Parathyroid adenoma (tissue), 2 donors: ENCODE measurements around the gene MUC5AC.

Experiments
- H2AFZ ChIP-seq: fragments of 300-600 bp; sonication (generic); one replicate; pipeline ENCODE4 v1.7.0; 2017; ENCODE audit warnings: antibody characterized with exemption, mild to moderate bottlenecking
- H3K27ac ChIP-seq: fragments of 300-600 bp; sonication (generic); one replicate; pipeline ENCODE4 v1.7.0; 2017
- H3K27me3 ChIP-seq: fragments of 300-600 bp; sonication (generic); one replicate; pipeline ENCODE4 v1.7.0; 2017; ENCODE audit warnings: low read length; ENCODE audit not compliant: control insufficient read depth, insufficient read depth
- H3K36me3 ChIP-seq: fragments of 300-600 bp; sonication (generic); one replicate; pipeline ENCODE4 v1.7.0; 2017; ENCODE audit warnings: low read length; ENCODE audit not compliant: control insufficient read depth, insufficient read depth
- H3K4me1 ChIP-seq: fragments of 300-600 bp; sonication (generic); one replicate; pipeline ENCODE4 v1.7.0; 2017; ENCODE audit warnings: control low read depth
- H3K4me2 ChIP-seq: fragments of 300-600 bp; sonication (generic); one replicate; pipeline ENCODE4 v1.7.0; 2017; ENCODE audit warnings: low read length
- H3K4me3 ChIP-seq: fragments of 300-600 bp; sonication (generic); one replicate; pipeline ENCODE4 v1.7.0; 2017; ENCODE audit warnings: low read depth, low read length
- H3K79me2 ChIP-seq: fragments of 300-600 bp; sonication (generic); one replicate; pipeline ENCODE4 v1.7.0; 2017; ENCODE audit warnings: control low read depth
- H3K9ac ChIP-seq: fragments of 300-600 bp; sonication (generic); one replicate; pipeline ENCODE4 v1.7.0; 2017; ENCODE audit warnings: mild to moderate bottlenecking
- H3K9me3 ChIP-seq: fragments of 300-600 bp; sonication (generic); one replicate; pipeline ENCODE4 v1.7.0; 2017; ENCODE audit warnings: low read length; ENCODE audit not compliant: control insufficient read depth
- TF ChIP-seq, protein P1 (sequence below): fragments of 300-600 bp; sonication (generic); IDR thresholded peaks from one replicate; pipeline ENCODE4 v1.7.0; 2017; ENCODE audit warnings: antibody characterized with exemption, mild to moderate bottlenecking
- donor health status: primary hyperparathyroidism.

The MUC5AC gene

DNA sequence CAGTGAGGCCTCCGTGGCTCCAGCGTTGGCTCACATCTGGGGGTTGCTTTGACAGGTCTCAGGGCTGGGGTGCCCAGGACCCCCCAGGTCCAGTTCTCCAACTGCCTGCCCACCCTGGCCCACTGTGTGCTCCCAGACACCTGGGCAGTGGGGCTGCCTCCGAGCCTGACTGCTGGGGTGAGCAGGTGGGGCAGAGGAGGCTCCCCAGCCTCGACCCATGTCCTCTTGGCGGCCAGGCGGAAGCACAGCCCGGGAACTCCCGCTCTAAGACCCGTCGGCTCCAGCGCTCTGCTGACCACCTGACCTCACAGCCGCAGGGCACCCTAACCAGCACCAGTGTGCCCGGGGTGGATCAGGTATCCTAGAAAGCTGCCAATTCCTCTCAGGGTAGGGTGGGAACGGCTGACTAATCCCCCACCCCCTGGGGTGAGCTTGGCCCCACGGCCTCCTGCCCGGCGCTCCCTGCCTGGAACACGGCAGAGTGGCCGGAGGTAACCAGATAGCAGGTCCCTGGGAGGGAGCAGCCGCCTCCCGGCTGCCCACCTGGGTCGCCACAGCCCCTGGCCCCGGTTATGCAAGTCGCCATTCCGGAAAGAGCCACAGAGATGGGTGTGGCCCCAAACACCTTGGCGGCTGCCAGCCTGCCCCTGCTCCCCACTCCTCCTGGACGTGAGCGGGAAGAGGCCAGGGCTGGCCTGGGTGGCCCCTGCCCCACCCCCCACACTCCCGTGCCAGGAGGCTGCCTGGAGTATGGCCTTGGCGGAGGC is 45.9 kb downstream of the MUC5AC start:
- H2AFZ ChIP-seq = no peak overlapping the region
- H3K4me1 ChIP-seq = no peaks in the 10 kb centered on the region
- no peak overlapping the region for H3K4me3 ChIP-seq
- H3K79me2 ChIP-seq = no peaks in the 10 kb centered on the region
- TF ChIP-seq, protein P1, sequence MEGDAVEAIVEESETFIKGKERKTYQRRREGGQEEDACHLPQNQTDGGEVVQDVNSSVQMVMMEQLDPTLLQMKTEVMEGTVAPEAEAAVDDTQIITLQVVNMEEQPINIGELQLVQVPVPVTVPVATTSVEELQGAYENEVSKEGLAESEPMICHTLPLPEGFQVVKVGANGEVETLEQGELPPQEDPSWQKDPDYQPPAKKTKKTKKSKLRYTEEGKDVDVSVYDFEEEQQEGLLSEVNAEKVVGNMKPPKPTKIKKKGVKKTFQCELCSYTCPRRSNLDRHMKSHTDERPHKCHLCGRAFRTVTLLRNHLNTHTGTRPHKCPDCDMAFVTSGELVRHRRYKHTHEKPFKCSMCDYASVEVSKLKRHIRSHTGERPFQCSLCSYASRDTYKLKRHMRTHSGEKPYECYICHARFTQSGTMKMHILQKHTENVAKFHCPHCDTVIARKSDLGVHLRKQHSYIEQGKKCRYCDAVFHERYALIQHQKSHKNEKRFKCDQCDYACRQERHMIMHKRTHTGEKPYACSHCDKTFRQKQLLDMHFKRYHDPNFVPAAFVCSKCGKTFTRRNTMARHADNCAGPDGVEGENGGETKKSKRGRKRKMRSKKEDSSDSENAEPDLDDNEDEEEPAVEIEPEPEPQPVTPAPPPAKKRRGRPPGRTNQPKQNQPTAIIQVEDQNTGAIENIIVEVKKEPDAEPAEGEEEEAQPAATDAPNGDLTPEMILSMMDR = no peak
- H3K36me3 ChIP-seq = no peaks in the 10 kb centered on the region
- no peak overlapping the region for H3K27ac ChIP-seq
- H3K9me3 ChIP-seq = no peaks in the 10 kb centered on the region
- H3K9ac ChIP-seq = no peak overlapping the region
- H3K4me2 ChIP-seq = no peak overlapping the region
- H3K27me3 ChIP-seq = no peaks in the 10 kb centered on the region

GRCh38 chr11:1204381-1205101 is 46.8 kb downstream of the MUC5AC start:
- Histone ChIP-seq H3K79me2 (no peaks in the 10 kb centered on the region), H3K4me1 (no peaks in the 10 kb centered on the region), H3K9me3 (no peaks in the 10 kb centered on the region), H3K27me3 (no peaks in the 10 kb centered on the region), H3K9ac (no peak overlapping the region), H2AFZ (no peak overlapping the region), H3K4me3 (no peak overlapping the region), H3K36me3 (no peaks in the 10 kb centered on the region), H3K27ac (no peak overlapping the region), H3K4me2 (no peak overlapping the region)
- TF ChIP-seq, protein P1 = no peak

DNA sequence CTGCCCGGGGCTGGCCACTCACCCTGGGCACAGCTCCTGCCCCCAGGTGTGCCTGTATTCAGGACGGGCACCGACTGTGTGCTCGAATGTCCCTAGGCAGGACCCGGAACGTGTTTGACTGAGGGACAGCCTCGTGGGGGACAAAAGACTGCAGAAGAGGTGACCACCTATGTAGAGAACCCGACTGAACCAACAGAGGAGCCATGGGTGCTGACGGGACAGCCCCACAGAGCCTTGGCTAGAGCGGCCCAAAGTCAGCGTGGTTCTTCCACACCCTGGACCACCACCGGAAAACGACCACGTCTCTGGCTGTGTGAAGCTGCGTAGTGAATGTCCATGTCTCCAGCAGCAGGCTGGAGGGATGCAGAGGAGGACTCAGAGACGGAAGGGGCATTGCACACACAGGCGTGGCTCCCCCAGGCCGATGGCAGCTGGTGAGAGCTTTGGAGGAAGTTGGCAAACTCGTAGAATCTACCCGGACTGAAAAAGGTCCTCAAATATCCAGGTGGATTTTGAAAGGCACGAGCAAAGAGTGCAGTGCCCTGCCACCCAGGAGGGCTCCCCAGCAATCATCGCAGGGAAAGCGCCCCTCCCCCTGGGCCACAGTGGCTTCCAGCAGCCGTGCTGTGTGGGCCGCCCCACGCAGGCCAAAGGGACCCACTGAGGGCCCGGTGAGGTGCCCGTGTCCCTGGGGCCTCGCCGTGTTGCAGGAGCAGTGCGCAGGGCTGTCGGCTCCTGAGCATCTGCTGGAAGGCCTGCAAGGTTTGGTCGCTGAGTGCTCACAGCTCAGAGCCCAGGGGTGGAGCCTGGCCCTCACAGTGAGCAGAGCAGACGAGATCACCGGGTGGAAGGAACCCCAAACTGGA is 47.6 kb downstream of the MUC5AC start:
- Histone ChIP-seq H3K9ac (no peak overlapping the region), H3K4me1 (no peaks in the 10 kb centered on the region), H3K79me2 (no peaks in the 10 kb centered on the region), H3K27me3 (no peaks in the 10 kb centered on the region), H3K27ac (no peak overlapping the region), H2AFZ (no peak overlapping the region), H3K4me2 (no peak overlapping the region), H3K36me3 (no peaks in the 10 kb centered on the region), H3K9me3 (no peaks in the 10 kb centered on the region), H3K4me3 (no peak overlapping the region)
- TF ChIP-seq, protein P1 = no peak

DNA sequence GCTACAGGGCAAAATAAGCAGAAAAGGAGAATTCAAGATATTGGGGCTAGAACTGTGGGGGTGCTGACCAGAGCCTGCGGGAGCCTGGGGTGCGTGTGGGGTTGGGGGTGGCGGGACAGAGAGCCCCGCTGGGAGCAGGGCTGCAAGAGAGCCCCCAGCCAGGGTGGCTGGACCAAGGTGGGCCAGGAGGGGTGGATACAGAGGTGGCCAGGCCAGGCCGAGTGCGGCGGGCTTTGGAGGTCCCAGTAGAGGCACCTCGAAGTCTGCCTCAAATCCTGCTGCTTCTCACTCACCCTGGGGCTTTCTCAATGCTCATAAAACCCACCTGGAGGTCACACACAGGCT is 48.2 kb downstream of the MUC5AC start:
- H3K9ac ChIP-seq = no peak overlapping the region
- no peaks in the 10 kb centered on the region for H3K27me3 ChIP-seq
- TF ChIP-seq, protein P1 = no peak
- H3K27ac ChIP-seq = no peak overlapping the region
- H3K4me1 ChIP-seq = no peaks in the 10 kb centered on the region
- H2AFZ ChIP-seq = no peak overlapping the region
- no peak overlapping the region for H3K4me2 ChIP-seq
- no peaks in the 10 kb centered on the region for H3K9me3 ChIP-seq
- H3K79me2 ChIP-seq = no peaks in the 10 kb centered on the region
- H3K4me3 ChIP-seq = no peak overlapping the region
- H3K36me3 ChIP-seq = no peaks in the 10 kb centered on the region
